ENCODE results near the gene ADGRF3. TPM values are rescaled to one million over a fixed set of nuclear protein-coding genes. Genes with fewer than 3 reads are reported as not detected.

Gene ADGRF3
- total RNA-seq, 1 experiment from 2014 or later, result 0.09 TPM

DNA sequence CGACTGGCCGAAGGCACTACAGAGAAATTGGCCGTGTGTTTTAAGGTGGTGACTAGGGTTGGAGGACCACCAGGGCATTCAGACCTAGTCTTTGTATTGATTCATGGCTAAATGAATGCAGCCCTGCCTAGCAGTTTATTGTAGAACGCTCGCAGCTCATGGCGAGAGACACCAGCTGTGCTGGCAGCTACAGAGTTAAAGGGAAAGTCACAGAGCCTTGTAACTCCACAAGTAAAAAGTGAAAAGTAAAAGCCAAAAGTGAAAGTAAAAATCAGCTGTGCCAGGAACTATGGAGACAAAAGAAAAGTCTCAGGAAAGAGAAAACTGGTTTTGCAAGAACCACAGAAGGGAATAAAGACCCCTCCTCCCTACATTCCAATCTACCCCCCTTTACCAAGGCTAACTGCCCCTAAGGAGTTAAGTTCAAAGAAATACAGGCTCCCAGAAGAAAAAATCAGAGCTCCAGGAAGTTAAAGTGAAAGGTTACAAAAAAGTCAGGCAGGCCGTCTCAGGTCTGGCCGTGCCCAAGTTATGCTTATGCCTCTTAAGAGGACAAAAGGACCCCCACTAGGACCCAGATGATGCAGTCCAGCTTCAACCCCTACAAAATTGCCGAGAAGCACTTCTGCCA, 47.0 kb downstream of the ADGRF3 start:
- H2AFZ ChIP-seq (ENCODE audit: low read length), result no peak overlapping the region
- no peak overlapping the region for H2BK20ac ChIP-seq (ENCODE audit: low read depth, low read length, poor library complexity, severe bottlenecking)
- H3K27ac Mint-ChIP-seq, result no peak overlapping the region
- peaks cover 0 to 7% of the 10 kb centered on the region in 2 experiments; a peak in 3 of 4 replicates for H3K4me1 Mint-ChIP-seq
- peaks cover 15% of the 10 kb centered on the region for H3K23me2 ChIP-seq (ENCODE audit: insufficient read length, low read depth, low read length, poor library complexity, severe bottlenecking)
- H2BK5ac ChIP-seq (ENCODE audit: insufficient read length, low read length), result no peak overlapping the region
- no peak overlapping the region for H3K56ac ChIP-seq (ENCODE audit: insufficient read length, low read depth, low read length)
- no peaks in the 10 kb centered on the region for H3K9me3 ChIP-seq (ENCODE audit: control insufficient read depth, low read depth, low read length)
- no peak overlapping the region for H3T11ph ChIP-seq (ENCODE audit: low read length)
- WGBS (ENCODE audit: extremely low coverage, insufficient read length, low lambda C conversion rate), result no CpG with 5 or more reads among the region's 9 CpGs
- H4K20me1 ChIP-seq (ENCODE audit: control insufficient read depth, insufficient read depth, insufficient read length), result no peaks in the 10 kb centered on the region
- peak overlapping the region; percentile 82 for H3K4me2 ChIP-seq (ENCODE audit: insufficient read depth, insufficient read length, low read length)
- peak overlapping the region; percentile 66; the same call in 1 of the 2 replicates for H3K14ac ChIP-seq (ENCODE audit: insufficient read depth, low read length)
- H3K27me3 Mint-ChIP-seq (ENCODE audit: low read depth), result peaks cover 14% of the 10 kb centered on the region; the same call in 1 of the 2 replicates
- H3K9me3 Mint-ChIP-seq, result no peaks in the 10 kb centered on the region
- no peaks in the 10 kb centered on the region for H3K79me2 ChIP-seq (ENCODE audit: insufficient read depth, low read length)
- no peak overlapping the region for H2AK5ac ChIP-seq (ENCODE audit: insufficient read length, low read length)
- no peaks in the 10 kb centered on the region for H3K79me1 ChIP-seq (ENCODE audit: insufficient read depth, low read depth, low read length, poor library complexity, severe bottlenecking)
- H3K36me3 Mint-ChIP-seq (ENCODE audit: insufficient read depth in 1 of 3, low read depth in 3 of 3), result no peaks in the 10 kb centered on the region
- H3K4me1 ChIP-seq (ENCODE audit: insufficient read depth, low read length), result peaks cover 6% of the 10 kb centered on the region; the same call in 1 of the 2 replicates
- H2BK15ac ChIP-seq (ENCODE audit: low read depth, low read length), result no peak overlapping the region
- peak overlapping the region; percentile 73 for H3K9ac ChIP-seq (ENCODE audit: extremely low read depth, insufficient read length, low read length)
- no peak overlapping the region for H2BK12ac ChIP-seq (ENCODE audit: insufficient read length, low read depth, low read length)
- no peak for DNase-seq
- no peaks in the 10 kb centered on the region for H3K27me3 ChIP-seq (ENCODE audit: insufficient read depth, low read length)
- no peak overlapping the region for H2BK120ac ChIP-seq (ENCODE audit: low read depth, low read length, poor library complexity, severe bottlenecking)
- H4K8ac ChIP-seq (replicated peaks; ENCODE audit: insufficient read length, low read depth, low read length), result no peak overlapping the region
- peak overlapping the region; percentile 66 for H3K27ac ChIP-seq (ENCODE audit: insufficient read length, low read depth, low read length)
- no peak overlapping the region for H3K18ac ChIP-seq (ENCODE audit: insufficient read length, low read depth, low read length)
- no peak overlapping the region for H3K4ac ChIP-seq (ENCODE audit: low read depth, low read length)
- H4K5ac ChIP-seq (ENCODE audit: insufficient read length, low read depth, low read length), result no peak overlapping the region
- no peak overlapping the region for H3K23ac ChIP-seq (ENCODE audit: insufficient read length, low read depth, low read length)
- no peak overlapping the region for H4K91ac ChIP-seq (ENCODE audit: insufficient read length, low read depth, low read length)
- TF ChIP-seq, protein P1, sequence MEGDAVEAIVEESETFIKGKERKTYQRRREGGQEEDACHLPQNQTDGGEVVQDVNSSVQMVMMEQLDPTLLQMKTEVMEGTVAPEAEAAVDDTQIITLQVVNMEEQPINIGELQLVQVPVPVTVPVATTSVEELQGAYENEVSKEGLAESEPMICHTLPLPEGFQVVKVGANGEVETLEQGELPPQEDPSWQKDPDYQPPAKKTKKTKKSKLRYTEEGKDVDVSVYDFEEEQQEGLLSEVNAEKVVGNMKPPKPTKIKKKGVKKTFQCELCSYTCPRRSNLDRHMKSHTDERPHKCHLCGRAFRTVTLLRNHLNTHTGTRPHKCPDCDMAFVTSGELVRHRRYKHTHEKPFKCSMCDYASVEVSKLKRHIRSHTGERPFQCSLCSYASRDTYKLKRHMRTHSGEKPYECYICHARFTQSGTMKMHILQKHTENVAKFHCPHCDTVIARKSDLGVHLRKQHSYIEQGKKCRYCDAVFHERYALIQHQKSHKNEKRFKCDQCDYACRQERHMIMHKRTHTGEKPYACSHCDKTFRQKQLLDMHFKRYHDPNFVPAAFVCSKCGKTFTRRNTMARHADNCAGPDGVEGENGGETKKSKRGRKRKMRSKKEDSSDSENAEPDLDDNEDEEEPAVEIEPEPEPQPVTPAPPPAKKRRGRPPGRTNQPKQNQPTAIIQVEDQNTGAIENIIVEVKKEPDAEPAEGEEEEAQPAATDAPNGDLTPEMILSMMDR (conservative IDR thresholded peaks at IDR 0.05), result no peak
- H3K4me3 Mint-ChIP-seq, result no peak overlapping the region

Measured in H9 (cell line).